HG03575 (cell line): ENCODE data around the gene ATP5F1A.

ENCODE experiments used
- ATAC-seq: cut with Tn5 transposase; IDR thresholded peaks from one replicate; pipeline ENCODE4 v1.9.1; 2021; ENCODE audit not compliant: unreplicated experiment, insufficient number of reproducible peaks, low FRiP score; ENCODE audit errors: extremely low read depth

Gene ATP5F1A

GRCh38 chr18:46080156-46080555 is 17.9 kb downstream of the ATP5F1A start:
- ATAC-seq: no peak

GRCh38 chr18:46079336-46079735 is 18.8 kb downstream of the ATP5F1A start:
- ATAC-seq: no peak

- no peak for ATAC-seq
Measured at GRCh38 chr18:46073474-46074331, 24.4 kb downstream of the ATP5F1A start.

DNA sequence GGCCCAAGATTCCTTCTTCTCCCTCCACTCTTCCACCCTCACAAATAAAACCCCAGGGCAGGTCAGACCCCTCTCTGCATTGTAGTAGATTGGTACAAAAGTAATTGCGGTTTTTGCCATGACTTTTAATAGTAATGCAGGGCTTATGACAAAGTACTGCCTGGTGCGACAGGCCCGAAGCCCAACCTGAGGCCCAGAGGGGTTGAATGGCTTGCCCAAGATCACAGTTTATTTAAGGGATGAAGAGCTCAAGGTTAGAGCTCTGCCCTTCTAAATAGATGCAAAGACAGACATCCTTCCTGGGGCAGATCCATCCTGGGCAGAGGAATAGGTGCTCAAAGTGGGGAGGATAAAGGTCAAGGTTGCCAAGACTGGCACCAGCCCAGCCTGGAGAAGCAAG is 25.1 kb downstream of the ATP5F1A start:
- no peak for ATAC-seq

DNA sequence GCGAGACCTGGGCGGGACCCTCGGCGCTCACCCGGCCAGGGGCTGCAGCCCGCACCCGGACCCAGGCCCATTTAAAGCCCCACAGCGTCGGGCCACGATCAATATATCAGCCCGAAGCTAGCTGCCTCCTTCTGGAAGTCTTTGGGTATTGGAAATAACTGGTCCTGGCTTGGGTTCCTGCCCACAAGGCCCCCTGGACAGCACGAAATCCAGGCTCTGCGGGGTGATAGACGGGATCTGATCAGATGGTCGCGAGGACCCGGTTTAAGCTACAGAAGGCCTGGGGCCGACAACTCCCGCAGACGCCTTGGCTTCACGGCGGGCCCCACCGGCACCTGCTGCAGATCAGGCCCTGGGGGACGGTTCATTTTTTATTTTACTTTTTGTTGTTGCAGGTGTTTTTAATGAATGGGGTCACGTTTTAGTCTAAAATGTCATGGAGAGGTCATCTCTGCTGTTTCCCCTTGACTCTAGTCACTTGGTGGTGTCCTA is 25.7 kb downstream of the ATP5F1A start:
- ATAC-seq: no peak

- ATAC-seq: no peak
Measured at GRCh38 chr18:46071653-46072375, 26.3 kb downstream of the ATP5F1A start, which contains the start of gene PSTPIP2. TSS of gene PSTPIP2 (minus strand) at chr18:46072260. CDS start at chr18:46072188, 72 bp downstream.

GRCh38 chr18:46070815-46071652 is 27.1 kb downstream of the ATP5F1A start:
- no peak for ATAC-seq

- ATAC-seq: no peak
Measured at GRCh38 chr18:46070232-46070631, 27.9 kb downstream of the ATP5F1A start.

DNA sequence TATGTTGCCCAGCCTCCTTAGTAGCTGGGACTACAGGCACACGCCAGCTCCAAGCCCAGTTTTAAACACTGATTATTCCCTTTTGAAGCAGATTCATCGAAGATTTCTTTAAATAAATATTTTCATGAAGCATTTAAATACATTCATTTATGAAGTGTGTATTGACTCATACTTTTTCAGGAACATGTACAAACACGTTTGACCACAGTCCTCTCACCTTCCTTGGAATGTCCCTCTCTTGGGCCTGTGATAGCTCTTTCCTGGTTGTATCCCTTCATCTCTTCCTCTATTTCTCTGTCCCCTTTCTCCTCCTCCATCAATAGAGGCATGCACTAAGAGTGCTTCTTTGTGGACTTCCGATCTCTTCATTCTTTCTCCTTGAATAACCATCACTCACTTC is 28.6 kb downstream of the ATP5F1A start:
- no peak for ATAC-seq

DNA sequence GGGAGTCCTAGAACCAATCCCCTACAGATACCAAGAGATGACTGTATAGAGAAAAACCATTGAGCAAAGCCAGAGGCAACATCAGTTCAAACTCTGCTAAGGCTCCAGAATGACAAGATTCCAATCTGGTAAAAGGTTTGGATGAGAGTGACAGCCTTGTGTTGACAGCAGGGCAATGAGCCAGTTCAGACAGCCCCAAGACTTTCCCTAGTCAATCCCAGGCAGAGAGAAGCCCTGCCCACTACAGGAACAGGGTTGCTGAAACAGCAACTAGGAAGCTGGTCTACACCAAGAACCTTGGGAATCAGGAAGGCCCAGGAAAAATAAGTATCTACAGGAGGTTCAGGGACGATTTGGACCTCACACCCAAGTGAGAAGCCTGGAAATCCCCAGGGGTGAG is 29.3 kb downstream of the ATP5F1A start:
- no peak for ATAC-seq

DNA sequence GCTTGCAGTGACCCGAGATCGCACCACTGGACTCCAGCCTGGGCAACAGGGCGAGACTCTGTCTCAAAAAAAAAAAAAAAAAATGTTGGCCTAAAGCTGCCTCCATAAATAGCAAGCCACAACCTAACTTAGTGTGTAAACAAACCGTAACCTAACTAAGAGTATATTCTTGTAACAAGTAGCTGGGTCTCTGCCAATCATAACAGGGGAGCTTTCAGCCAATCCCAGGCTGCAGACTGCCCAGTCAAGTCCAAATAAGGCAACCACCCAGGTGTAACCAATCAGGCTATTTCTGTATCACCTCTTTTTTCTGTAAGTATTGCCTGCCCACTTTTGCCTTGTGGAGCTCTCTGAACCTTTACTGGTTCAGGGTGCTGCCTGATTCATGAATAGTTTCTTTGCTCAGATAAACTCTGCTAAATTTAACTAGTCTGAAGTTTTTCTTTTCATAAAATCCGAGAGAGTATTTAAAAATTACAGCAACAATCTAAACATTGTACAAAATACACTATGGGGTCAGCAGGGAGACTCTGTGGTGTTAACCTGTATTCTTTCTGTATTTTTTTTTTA is 30.6 kb downstream of the ATP5F1A start:
- ATAC-seq: no peak

- ATAC-seq: no peak
Measured at GRCh38 chr18:46062781-46063180, 35.3 kb downstream of the ATP5F1A start.

DNA sequence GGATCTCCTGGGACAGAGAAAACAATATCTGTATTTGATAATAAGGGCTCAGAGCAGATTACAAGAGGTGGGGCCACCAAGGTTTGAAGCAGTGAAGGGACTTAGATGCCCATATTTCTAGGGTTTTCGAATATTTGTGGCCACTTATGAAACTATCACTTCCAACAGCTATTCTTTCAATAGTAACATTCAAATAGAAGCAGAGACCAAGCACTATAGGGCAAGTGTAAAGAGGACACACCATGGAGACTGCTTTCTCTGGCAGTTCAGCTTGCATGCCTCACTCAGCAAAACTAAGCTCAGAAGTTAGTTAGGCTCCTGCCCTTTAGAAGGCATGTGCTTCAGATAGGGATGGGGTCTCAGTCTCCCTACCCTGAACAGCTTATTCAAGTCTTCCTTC is 36.3 kb downstream of the ATP5F1A start:
- ATAC-seq: no peak

GRCh38 chr18:46061387-46061786 is 36.7 kb downstream of the ATP5F1A start:
- no peak for ATAC-seq

DNA sequence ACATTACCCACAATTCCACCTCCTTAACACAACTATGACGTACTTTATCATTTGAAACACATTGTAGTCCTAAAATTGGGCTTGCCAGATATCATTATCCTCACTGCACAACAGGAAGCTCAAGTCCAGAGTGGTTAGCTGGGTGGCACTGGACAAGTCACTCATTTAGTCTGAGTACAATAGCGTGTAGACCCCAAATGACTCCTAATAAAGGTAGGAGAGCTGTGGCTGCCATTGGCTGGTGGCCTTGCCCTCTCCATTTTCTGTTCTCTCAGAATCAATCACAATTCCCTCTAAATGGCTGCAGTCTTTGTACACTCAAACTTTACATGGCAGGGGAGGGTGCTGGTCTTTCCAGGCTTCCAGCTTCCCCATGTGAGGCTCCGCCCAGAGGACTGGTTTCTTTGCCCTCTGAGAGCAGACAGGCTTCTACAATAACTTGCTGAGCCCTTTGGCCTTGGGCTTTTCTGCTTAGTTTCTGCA is 37.7 kb downstream of the ATP5F1A start:
- ATAC-seq: no peak

GRCh38 chr18:46055838-46056230 is 42.3 kb downstream of the ATP5F1A start:
- no peak for ATAC-seq

- ATAC-seq: no peak
Measured at GRCh38 chr18:46054956-46055837, 42.9 kb downstream of the ATP5F1A start.
